ENCODE data around the gene ATP2B2.
A peak's percentile ranks its signal among the peaks of the same experiment; 100 is the strongest.

Gene ATP2B2

DNA sequence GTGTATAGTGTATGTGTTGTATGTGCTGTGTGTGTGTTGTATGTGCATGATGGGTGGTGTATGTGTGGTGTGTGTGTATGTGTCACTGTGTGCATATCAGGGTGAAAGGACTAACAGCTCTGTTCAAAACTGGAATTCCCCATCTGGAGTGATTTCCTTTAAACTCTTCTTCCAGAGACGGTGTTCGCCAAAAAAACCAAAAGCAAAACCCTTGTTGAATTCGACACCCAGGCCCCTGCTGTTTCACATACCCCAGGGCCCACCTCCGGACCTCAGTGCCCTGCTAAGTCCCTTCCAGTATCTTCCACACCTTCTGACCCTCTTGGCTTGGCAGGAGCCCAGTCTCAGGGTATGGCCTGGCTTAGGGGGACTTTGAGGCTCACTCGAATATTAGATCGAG lies 139.6 kb downstream of the ATP2B2 start:
- H3K27me3 ChIP-seq (ENCODE audit: insufficient read depth, low read length): no peaks in the 10 kb centered on the region
- no peak overlapping the region for H2AK5ac ChIP-seq (ENCODE audit: low read length)
- no peak for DNase-seq
- H3K18ac ChIP-seq (ENCODE audit: low read length): no peak overlapping the region
- no peak overlapping the region for H3K4ac ChIP-seq (ENCODE audit: low read depth, low read length)
- no peak overlapping the region for H4K91ac ChIP-seq (ENCODE audit: low read depth, low read length)
- no peaks in the 10 kb centered on the region for H3K79me2 ChIP-seq (ENCODE audit: control insufficient read depth, insufficient read depth, low read length, poor library complexity)
- H3K4me3 ChIP-seq (ENCODE audit: low read depth, low read length): peak overlapping the region; percentile 37
- no peak overlapping the region for H3K9ac ChIP-seq (ENCODE audit: low read length)
- H2AFZ ChIP-seq (ENCODE audit: insufficient read depth, low read length, poor library complexity): no peak overlapping the region
- H3K4me1 ChIP-seq (ENCODE audit: control insufficient read depth in 1 of 2, insufficient read depth in 2 of 2, low read length in 2 of 2): no peaks in the 10 kb centered on the region
- no peak overlapping the region for H2BK5ac ChIP-seq (ENCODE audit: low read depth, low read length, poor library complexity)
- peaks cover 9% of the 10 kb centered on the region for H3K9me3 ChIP-seq (ENCODE audit: insufficient read depth, low read depth, low read length)
- H2BK120ac ChIP-seq (ENCODE audit: insufficient read depth, low read length, poor library complexity): no peak overlapping the region
- H3K36me3 ChIP-seq (ENCODE audit: control insufficient read depth in 1 of 2, insufficient read depth in 2 of 2, low read length in 2 of 2): no peaks in the 10 kb centered on the region
- no peaks in the 10 kb centered on the region for H3K79me1 ChIP-seq (ENCODE audit: low read length)
- H3K4me2 ChIP-seq (ENCODE audit: low read length): no peak overlapping the region
- no peak overlapping the region for H3K27ac ChIP-seq (ENCODE audit: low read depth, low read length)
- no CpG with 5 or more reads among the region's 6 CpGs for WGBS (ENCODE audit: extremely low coverage, insufficient coverage, insufficient read length)
- no peak overlapping the region for H3K14ac ChIP-seq (ENCODE audit: low read length)
- H2BK12ac ChIP-seq (ENCODE audit: low read length): no peak overlapping the region
- H4K12ac ChIP-seq (ENCODE audit: low read depth, low read length): no peak overlapping the region
- no peak overlapping the region for H3K23ac ChIP-seq (ENCODE audit: low read length)
- no peak overlapping the region for H4K8ac ChIP-seq (ENCODE audit: low read depth, low read length)

DNA sequence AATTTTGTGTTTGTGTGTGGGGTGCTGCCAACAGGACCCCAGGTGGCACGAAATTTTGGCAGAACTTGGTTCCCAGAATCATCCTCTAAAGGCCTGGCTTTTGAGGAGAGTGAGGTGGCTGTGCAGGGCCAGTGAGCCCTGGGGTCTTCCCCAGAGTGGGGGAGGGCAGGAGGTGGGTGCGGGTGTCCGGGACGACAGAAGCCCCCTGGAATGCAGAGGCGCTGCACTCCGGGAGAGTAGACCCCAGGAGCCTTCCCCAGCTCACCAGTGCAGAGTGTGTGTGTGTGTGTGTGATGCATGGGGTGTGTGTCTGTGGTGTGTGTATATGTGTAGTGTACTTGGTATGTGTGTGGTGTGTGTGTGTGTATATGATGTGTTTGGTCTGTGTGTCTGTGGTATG lies 140.1 kb downstream of the ATP2B2 start:
- Histone ChIP-seq H4K91ac (ENCODE audit: low read depth, low read length) (no peak overlapping the region), H3K4ac (ENCODE audit: low read depth, low read length) (no peak overlapping the region), H2BK5ac (ENCODE audit: low read depth, low read length, poor library complexity) (no peak overlapping the region), H4K12ac (ENCODE audit: low read depth, low read length) (no peak overlapping the region), H3K4me1 (ENCODE audit: control insufficient read depth in 1 of 2, insufficient read depth in 2 of 2, low read length in 2 of 2) (no peaks in the 10 kb centered on the region), H3K36me3 (ENCODE audit: control insufficient read depth in 1 of 2, insufficient read depth in 2 of 2, low read length in 2 of 2) (no peaks in the 10 kb centered on the region), H2AK5ac (ENCODE audit: low read length) (no peak overlapping the region), H3K14ac (ENCODE audit: low read length) (no peak overlapping the region), H4K8ac (ENCODE audit: low read depth, low read length) (no peak overlapping the region), H3K27me3 (ENCODE audit: insufficient read depth, low read length) (no peaks in the 10 kb centered on the region), H3K23ac (ENCODE audit: low read length) (no peak overlapping the region), H2BK12ac (ENCODE audit: low read length) (no peak overlapping the region), H2BK120ac (ENCODE audit: insufficient read depth, low read length, poor library complexity) (no peak overlapping the region), H3K18ac (ENCODE audit: low read length) (no peak overlapping the region), H3K9me3 (ENCODE audit: insufficient read depth, low read depth, low read length) (peaks cover 9% of the 10 kb centered on the region), H3K79me2 (ENCODE audit: control insufficient read depth, insufficient read depth, low read length, poor library complexity) (no peaks in the 10 kb centered on the region), H3K9ac (ENCODE audit: low read length) (no peak overlapping the region), H3K27ac (ENCODE audit: low read depth, low read length) (no peak overlapping the region), H3K4me2 (ENCODE audit: low read length) (no peak overlapping the region), H3K79me1 (ENCODE audit: low read length) (no peaks in the 10 kb centered on the region), H2AFZ (ENCODE audit: insufficient read depth, low read length, poor library complexity) (no peak overlapping the region), H3K4me3 (ENCODE audit: low read depth, low read length) (peak overlapping the region; percentile 37)
- whole genome bisulfite sequencing (ENCODE audit: extremely low coverage, insufficient coverage, insufficient read length): no CpG with 5 or more reads among the region's 6 CpGs
- DNase-seq: no peak

DNA sequence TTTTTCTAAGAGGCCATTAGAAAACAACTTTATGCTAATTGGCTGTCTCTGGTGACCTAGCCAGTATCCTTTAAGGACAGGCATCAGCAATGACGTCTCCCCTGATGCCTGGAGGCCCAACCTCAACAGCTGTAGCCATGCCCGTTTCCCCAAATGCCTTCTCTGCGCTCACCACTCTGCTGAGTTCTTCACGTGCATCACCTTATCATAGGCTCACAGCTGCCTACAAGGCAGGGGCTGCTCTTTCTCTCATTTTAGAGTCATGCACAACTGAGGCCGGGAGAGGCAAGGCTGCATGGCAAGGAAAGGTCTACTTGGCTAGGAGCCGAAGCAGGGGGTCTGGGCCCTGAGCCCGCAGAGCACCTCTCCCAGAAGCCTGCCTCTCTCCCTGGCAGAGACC lies 140.6 kb downstream of the ATP2B2 start:
- no peak for DNase-seq
- no peak overlapping the region for H3K27ac ChIP-seq (ENCODE audit: low read depth, low read length)
- no peak overlapping the region for H2BK5ac ChIP-seq (ENCODE audit: low read depth, low read length, poor library complexity)
- no peak overlapping the region for H3K14ac ChIP-seq (ENCODE audit: low read length)
- no peak overlapping the region for H4K8ac ChIP-seq (ENCODE audit: low read depth, low read length)
- no peak overlapping the region for H4K91ac ChIP-seq (ENCODE audit: low read depth, low read length)
- no peak overlapping the region for H2BK12ac ChIP-seq (ENCODE audit: low read length)
- no peaks in the 10 kb centered on the region for H3K79me1 ChIP-seq (ENCODE audit: low read length)
- H3K23ac ChIP-seq (ENCODE audit: low read length): no peak overlapping the region
- no peak overlapping the region for H2BK120ac ChIP-seq (ENCODE audit: insufficient read depth, low read length, poor library complexity)
- H4K12ac ChIP-seq (ENCODE audit: low read depth, low read length): no peak overlapping the region
- peak overlapping the region; percentile 9 for H3K9ac ChIP-seq (ENCODE audit: low read length)
- H2AK5ac ChIP-seq (ENCODE audit: low read length): no peak overlapping the region
- H3K18ac ChIP-seq (ENCODE audit: low read length): no peak overlapping the region
- no peak overlapping the region for H3K4ac ChIP-seq (ENCODE audit: low read depth, low read length)
- no CpG with 5 or more reads among the region's 7 CpGs for WGBS (ENCODE audit: extremely low coverage, insufficient coverage, insufficient read length)
- H3K36me3 ChIP-seq (ENCODE audit: control insufficient read depth in 1 of 2, insufficient read depth in 2 of 2, low read length in 2 of 2): no peaks in the 10 kb centered on the region
- H3K4me1 ChIP-seq (ENCODE audit: control insufficient read depth in 1 of 2, insufficient read depth in 2 of 2, low read length in 2 of 2): no peaks in the 10 kb centered on the region
- no peaks in the 10 kb centered on the region for H3K79me2 ChIP-seq (ENCODE audit: control insufficient read depth, insufficient read depth, low read length, poor library complexity)
- peaks cover 9% of the 10 kb centered on the region for H3K9me3 ChIP-seq (ENCODE audit: insufficient read depth, low read depth, low read length)
- no peak overlapping the region for H2AFZ ChIP-seq (ENCODE audit: insufficient read depth, low read length, poor library complexity)
- no peak overlapping the region for H3K4me2 ChIP-seq (ENCODE audit: low read length)
- H3K27me3 ChIP-seq (ENCODE audit: insufficient read depth, low read length): no peaks in the 10 kb centered on the region
- no peak overlapping the region for H3K4me3 ChIP-seq (ENCODE audit: low read depth, low read length)

DNA sequence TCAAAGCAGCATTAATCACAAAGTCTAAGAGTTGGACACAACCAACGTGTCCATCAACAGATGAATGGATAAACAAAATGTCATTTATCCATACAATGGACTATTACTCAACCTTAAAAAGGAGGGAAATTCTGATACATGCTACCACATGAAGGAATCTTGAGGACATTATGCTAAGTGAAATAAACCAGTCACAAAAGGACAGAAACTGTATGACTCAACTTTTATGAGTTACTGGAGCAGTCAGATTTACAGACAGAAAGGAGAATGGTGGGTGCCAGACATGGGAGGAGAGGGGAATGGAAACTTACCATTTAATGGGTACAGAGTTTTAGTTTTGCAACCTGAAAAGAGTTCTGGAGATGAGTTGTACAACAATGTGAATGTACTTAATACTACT lies 141.5 kb downstream of the ATP2B2 start:
- no peaks in the 10 kb centered on the region for H3K4me1 ChIP-seq (ENCODE audit: control insufficient read depth in 1 of 2, insufficient read depth in 2 of 2, low read length in 2 of 2)
- DNase-seq: no peak
- no peaks in the 10 kb centered on the region for H3K79me2 ChIP-seq (ENCODE audit: control insufficient read depth, insufficient read depth, low read length, poor library complexity)
- H4K12ac ChIP-seq (ENCODE audit: low read depth, low read length): no peak overlapping the region
- no peaks in the 10 kb centered on the region for H3K36me3 ChIP-seq (ENCODE audit: control insufficient read depth in 1 of 2, insufficient read depth in 2 of 2, low read length in 2 of 2)
- no peak overlapping the region for H2BK12ac ChIP-seq (ENCODE audit: low read length)
- H3K18ac ChIP-seq (ENCODE audit: low read length): no peak overlapping the region
- no peak overlapping the region for H3K9ac ChIP-seq (ENCODE audit: low read length)
- no peaks in the 10 kb centered on the region for H3K27me3 ChIP-seq (ENCODE audit: insufficient read depth, low read length)
- no peak overlapping the region for H3K4me2 ChIP-seq (ENCODE audit: low read length)
- no peak overlapping the region for H4K91ac ChIP-seq (ENCODE audit: low read depth, low read length)
- no peak overlapping the region for H3K4ac ChIP-seq (ENCODE audit: low read depth, low read length)
- no peak overlapping the region for H3K14ac ChIP-seq (ENCODE audit: low read length)
- no peak overlapping the region for H2BK120ac ChIP-seq (ENCODE audit: insufficient read depth, low read length, poor library complexity)
- no peak overlapping the region for H3K4me3 ChIP-seq (ENCODE audit: low read depth, low read length)
- H4K8ac ChIP-seq (ENCODE audit: low read depth, low read length): no peak overlapping the region
- no peaks in the 10 kb centered on the region for H3K79me1 ChIP-seq (ENCODE audit: low read length)
- no peak overlapping the region for H3K23ac ChIP-seq (ENCODE audit: low read length)
- no peak overlapping the region for H2AFZ ChIP-seq (ENCODE audit: insufficient read depth, low read length, poor library complexity)
- WGBS (ENCODE audit: extremely low coverage, insufficient coverage, insufficient read length): no CpG with 5 or more reads among the region's 1 CpG
- peaks cover 9% of the 10 kb centered on the region for H3K9me3 ChIP-seq (ENCODE audit: insufficient read depth, low read depth, low read length)
- no peak overlapping the region for H2AK5ac ChIP-seq (ENCODE audit: low read length)
- H3K27ac ChIP-seq (ENCODE audit: low read depth, low read length): no peak overlapping the region
- H2BK5ac ChIP-seq (ENCODE audit: low read depth, low read length, poor library complexity): no peak overlapping the region
